ENCODE data around the gene SORCS1.

SORCS1 gene

GRCh38 chr10:107163881-107164861 is at the start of gene SORCS1:
SORCS1 (minus strand) TSS chr10:107164706.
- DNase-seq (ENCODE audit: low spot score), result no peak

- no peak for DNase-seq (ENCODE audit: low spot score)
Measured at GRCh38 chr10:107214261-107214660, 49.8 kb upstream of the SORCS1 start.

GRCh38 chr10:107213861-107214260 is 49.4 kb upstream of the SORCS1 start:
- DNase-seq (ENCODE audit: low spot score), result no peak

- no peak for DNase-seq (ENCODE audit: low spot score)
Measured at GRCh38 chr10:107206833-107207232, 42.3 kb upstream of the SORCS1 start.

GRCh38 chr10:107169516-107169915 is 5.0 kb upstream of the SORCS1 start:
- no peak for DNase-seq (ENCODE audit: low spot score)

- no peak for DNase-seq (ENCODE audit: low spot score)
Measured at GRCh38 chr10:107168738-107169137, 4.2 kb upstream of the SORCS1 start.

- no peak for DNase-seq (ENCODE audit: low spot score)
Measured at GRCh38 chr10:107166403-107166802, 1.9 kb upstream of the SORCS1 start.

GRCh38 chr10:107164992-107165391 is 486 bp upstream of the SORCS1 start:
- no peak for DNase-seq (ENCODE audit: low spot score)

- DNase-seq (ENCODE audit: low spot score), result no peak
Measured at GRCh38 chr10:107163076-107163855, 1.2 kb downstream of the SORCS1 start.

GRCh38 chr10:107160866-107161265 is 3.6 kb downstream of the SORCS1 start:
- no peak for DNase-seq (ENCODE audit: low spot score)

- DNase-seq (ENCODE audit: low spot score), result no peak
Measured at GRCh38 chr10:107159871-107160270, 4.6 kb downstream of the SORCS1 start.

GRCh38 chr10:107157071-107157470 is 7.4 kb downstream of the SORCS1 start:
- no peak for DNase-seq (ENCODE audit: low spot score)

- no peak for DNase-seq (ENCODE audit: low spot score)
Measured at GRCh38 chr10:107152087-107152486, 12.4 kb downstream of the SORCS1 start.

GRCh38 chr10:107148906-107149305 is 15.6 kb downstream of the SORCS1 start:
- DNase-seq (ENCODE audit: low spot score), result no peak

GRCh38 chr10:107144490-107144889 is 20.0 kb downstream of the SORCS1 start:
- DNase-seq (ENCODE audit: low spot score), result no peak

- DNase-seq (ENCODE audit: low spot score), result no peak
Measured at GRCh38 chr10:107141524-107142061, 22.9 kb downstream of the SORCS1 start.

- no peak for DNase-seq (ENCODE audit: low spot score)
Measured at GRCh38 chr10:107139237-107139636, 25.3 kb downstream of the SORCS1 start.

- no peak for DNase-seq (ENCODE audit: low spot score)
Measured at GRCh38 chr10:107133656-107134055, 30.9 kb downstream of the SORCS1 start.

- DNase-seq (ENCODE audit: low spot score), result no peak
Measured at GRCh38 chr10:107129000-107129399, 35.5 kb downstream of the SORCS1 start.

- no peak for DNase-seq (ENCODE audit: low spot score)
Measured at GRCh38 chr10:107126512-107127065, 37.9 kb downstream of the SORCS1 start.

GRCh38 chr10:107122703-107123102 is 41.8 kb downstream of the SORCS1 start:
- no peak for DNase-seq (ENCODE audit: low spot score)

GRCh38 chr10:107118866-107119265 is 45.6 kb downstream of the SORCS1 start:
- DNase-seq (ENCODE audit: low spot score), result no peak
